ENCODE results near the gene TSHZ2. TPM values are rescaled to one million over a fixed set of nuclear protein-coding genes. Genes with fewer than 3 reads are reported as not detected.

TSHZ2 gene
- total RNA-seq, 3 donors from 2014 or later (not counting 1 experiment from before 2014, with no cell fraction given) = 1.8 to 1.9 TPM; not detected in 1

GRCh38 chr20:53497246-53497645 lies 525.1 kb downstream of the TSHZ2 start:
- no peak for ATAC-seq
- WGBS (ENCODE audit: insufficient coverage) = 89% methylated on average over 3 of the region's 3 CpGs
- Histone ChIP-seq H3K27me3 (ENCODE audit: control insufficient read depth, insufficient read depth, low read length) (no peaks in the 10 kb centered on the region), H3K4me3 (ENCODE audit: low read length) (no peak overlapping the region), H3K27ac (ENCODE audit: low read length) (no peak overlapping the region), H3K36me3 (ENCODE audit: control insufficient read depth, insufficient read depth, low read length) (no peaks in the 10 kb centered on the region), H3K9me3 (ENCODE audit: control insufficient read depth, insufficient read depth, low read length) (no peaks in the 10 kb centered on the region), H3K4me1 (ENCODE audit: control insufficient read depth, insufficient read depth, low read length) (no peaks in the 10 kb centered on the region)
- H3K4me1 Mint-ChIP-seq = no peaks in the 10 kb centered on the region
- no peaks in the 10 kb centered on the region for H3K36me3 Mint-ChIP-seq
- no peak overlapping the region for H3K4me3 Mint-ChIP-seq
- H3K9me3 Mint-ChIP-seq = no peaks in the 10 kb centered on the region
- TF ChIP-seq CTCF (IDR thresholded peaks at IDR 0.05) = no peak
- H3K27me3 Mint-ChIP-seq (ENCODE audit: low read depth in 2 of 2) = peaks cover 15 to 21% of the 10 kb centered on the region in 2 donors
- DNase-seq = no peak
- intact Hi-C loops (cut with micrococcal nuclease) = no loop called here
- no peak overlapping the region for H3K27ac Mint-ChIP-seq

DNA sequence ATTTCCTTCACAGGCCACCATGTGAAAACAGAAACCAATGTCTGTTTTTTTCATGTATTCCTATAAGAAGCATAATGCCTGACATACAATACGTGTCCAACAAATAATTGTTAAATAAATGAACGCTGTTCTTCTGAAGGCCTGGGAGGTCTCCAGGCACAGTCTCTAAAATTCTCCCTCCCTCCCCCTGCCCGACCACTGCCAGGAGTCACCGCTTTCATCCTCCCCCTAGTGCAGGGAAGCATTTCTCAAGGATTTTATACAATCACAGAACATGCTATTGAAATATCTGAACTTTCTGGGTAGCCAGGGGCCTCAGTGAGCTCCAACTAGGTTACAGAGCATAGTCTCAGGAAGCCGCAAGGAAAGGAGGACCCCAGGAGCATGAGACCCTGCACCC lies 526.2 kb downstream of the TSHZ2 start:
- no peak overlapping the region for H3K4me3 Mint-ChIP-seq
- H3K4me1 ChIP-seq (ENCODE audit: control insufficient read depth, insufficient read depth, low read length) = no peaks in the 10 kb centered on the region
- H3K9me3 ChIP-seq (ENCODE audit: control insufficient read depth, insufficient read depth, low read length) = no peaks in the 10 kb centered on the region
- H3K27me3 ChIP-seq (ENCODE audit: control insufficient read depth, insufficient read depth, low read length) = no peaks in the 10 kb centered on the region
- intact Hi-C loops (cut with micrococcal nuclease) = no loop called here
- ATAC-seq (no peak), DNase-seq (no peak)
- H3K4me3 ChIP-seq (ENCODE audit: low read length) = no peak overlapping the region
- H3K9me3 Mint-ChIP-seq = no peaks in the 10 kb centered on the region
- no peaks in the 10 kb centered on the region for H3K36me3 ChIP-seq (ENCODE audit: control insufficient read depth, insufficient read depth, low read length)
- 90% methylated on average over 5 of the region's 5 CpGs for WGBS (ENCODE audit: insufficient coverage)
- H3K27ac Mint-ChIP-seq = no peak overlapping the region
- no peaks in the 10 kb centered on the region for H3K4me1 Mint-ChIP-seq
- H3K27ac ChIP-seq (ENCODE audit: low read length) = no peak overlapping the region
- TF ChIP-seq CTCF (IDR thresholded peaks at IDR 0.05) = no peak
- H3K27me3 Mint-ChIP-seq (ENCODE audit: low read depth in 2 of 2) = peaks cover 15 to 27% of the 10 kb centered on the region in 2 donors
- no peaks in the 10 kb centered on the region for H3K36me3 Mint-ChIP-seq

DNA sequence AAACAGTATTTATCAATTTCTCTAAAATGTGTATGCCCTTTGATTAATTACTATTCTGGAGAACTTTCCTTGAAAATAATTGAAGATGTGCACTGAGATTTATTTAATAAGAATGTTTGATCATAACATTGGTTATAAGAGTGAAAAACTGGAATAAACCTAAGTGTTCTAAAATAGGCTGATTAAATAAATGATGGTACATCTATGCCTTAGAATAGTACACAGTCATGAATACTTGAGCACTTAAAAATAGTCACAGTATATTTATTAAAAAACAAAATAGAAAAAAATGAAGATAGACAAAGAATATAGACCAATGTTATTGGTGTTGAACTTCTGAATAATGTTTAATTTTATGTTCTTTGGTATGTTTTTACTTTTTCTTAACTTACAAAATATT lies 528.5 kb downstream of the TSHZ2 start:
- Mint-ChIP-seq H3K4me1 (no peaks in the 10 kb centered on the region), H3K9me3 (no peaks in the 10 kb centered on the region), H3K4me3 (no peak overlapping the region), H3K36me3 (no peaks in the 10 kb centered on the region), H3K27me3 (ENCODE audit: low read depth in 2 of 2) (peaks cover 12 to 24% of the 10 kb centered on the region in 2 donors), H3K27ac (no peak overlapping the region)
- Histone ChIP-seq H3K27me3 (ENCODE audit: control insufficient read depth, insufficient read depth, low read length) (no peaks in the 10 kb centered on the region), H3K4me1 (ENCODE audit: control insufficient read depth, insufficient read depth, low read length) (no peaks in the 10 kb centered on the region), H3K4me3 (ENCODE audit: low read length) (no peak overlapping the region), H3K36me3 (ENCODE audit: control insufficient read depth, insufficient read depth, low read length) (no peaks in the 10 kb centered on the region), H3K9me3 (ENCODE audit: control insufficient read depth, insufficient read depth, low read length) (no peaks in the 10 kb centered on the region), H3K27ac (ENCODE audit: low read length) (no peak overlapping the region)
- TF ChIP-seq CTCF (IDR thresholded peaks at IDR 0.05) = no peak
- ATAC-seq (no peak), DNase-seq (no peak)
- intact Hi-C loops (cut with micrococcal nuclease) = no loop called here

DNA sequence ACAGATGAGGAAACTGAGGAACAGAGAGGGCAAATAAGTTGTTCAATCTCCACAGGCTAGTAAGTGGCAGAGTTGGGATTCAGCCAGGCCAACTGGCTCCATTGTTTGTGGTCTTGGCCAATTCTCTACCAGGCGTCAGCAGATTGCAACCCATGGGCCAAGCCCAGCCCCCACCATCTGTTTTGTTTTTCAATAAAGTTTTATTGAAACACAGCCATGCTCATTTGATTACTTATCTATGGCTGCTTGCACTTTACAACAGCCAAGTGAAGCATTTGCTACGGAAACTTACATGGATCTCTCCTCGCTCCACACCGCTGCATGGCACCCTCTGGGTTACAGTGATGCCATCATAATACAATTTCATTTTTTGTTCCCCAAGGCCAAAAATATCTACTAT lies 530.7 kb downstream of the TSHZ2 start:
- peaks cover 3 to 9% of the 10 kb centered on the region in 2 donors for H3K27me3 Mint-ChIP-seq (ENCODE audit: low read depth in 2 of 2)
- TF ChIP-seq CTCF (IDR thresholded peaks at IDR 0.05) = no peak
- H3K36me3 Mint-ChIP-seq = no peaks in the 10 kb centered on the region
- Histone ChIP-seq H3K36me3 (ENCODE audit: control insufficient read depth, insufficient read depth, low read length) (no peaks in the 10 kb centered on the region), H3K4me1 (ENCODE audit: control insufficient read depth, insufficient read depth, low read length) (no peaks in the 10 kb centered on the region), H3K9me3 (ENCODE audit: control insufficient read depth, insufficient read depth, low read length) (no peaks in the 10 kb centered on the region), H3K4me3 (ENCODE audit: low read length) (no peak overlapping the region), H3K27ac (ENCODE audit: low read length) (no peak overlapping the region), H3K27me3 (ENCODE audit: control insufficient read depth, insufficient read depth, low read length) (no peaks in the 10 kb centered on the region)
- H3K9me3 Mint-ChIP-seq = no peaks in the 10 kb centered on the region
- H3K4me3 Mint-ChIP-seq = no peak overlapping the region
- no peaks in the 10 kb centered on the region for H3K4me1 Mint-ChIP-seq
- H3K27ac Mint-ChIP-seq = no peak overlapping the region
- DNase-seq = no peak
- no peak for ATAC-seq
- intact Hi-C loops (cut with micrococcal nuclease) = no loop called here
- WGBS (ENCODE audit: insufficient coverage) = 83% methylated on average over 4 of the region's 4 CpGs
